Esophagus squamous epithelium (tissue), 5 donors: ENCODE data around the gene PDHX. TPM values are rescaled to one million over a fixed set of nuclear protein-coding genes. Genes with fewer than 3 reads are reported as not detected.

Source experiments
- DNase-seq: peaks from one replicate; lab custom pipeline; 2025; lab: John Stamatoyannopoulos, UW
- H3K27ac ChIP-seq, 4 donors: fragments of 200-600 bp; sonication (generic); one replicate each; pipeline ENCODE4 v1.5.1; 2016 to 2019; ENCODE audit warnings: mild to moderate bottlenecking in 1 of 4
- H3K27me3 ChIP-seq, 4 donors: fragments of 200-600 bp; sonication (generic); 1 replicate in 3 of 4; 2 replicates in 1 of 4; pipeline versions ENCODE4 v1.5.1 to v1.6.0; 2017 to 2021; ENCODE audit warnings: antibody characterized with exemption in 1 of 4
- H3K36me3 ChIP-seq, 3 donors: fragments of 200-600 bp; sonication (generic); one replicate each; pipeline ENCODE4 v1.5.1; 2016 to 2019
- H3K4me1 ChIP-seq, 3 donors: fragments of 200-600 bp; sonication (generic); one replicate each; pipeline ENCODE4 v1.5.1; 2017 to 2019
- H3K4me3 ChIP-seq, 4 donors: fragments of 200-600 bp; sonication (generic); 1 replicate in 3 of 4; 2 replicates in 1 of 4; pipeline ENCODE4 v1.5.1; 2016 to 2019; ENCODE audit warnings: mild to moderate bottlenecking in 2 of 4, moderate library complexity in 1 of 4
- H3K9me3 ChIP-seq, 3 donors: fragments of 200-600 bp; sonication (generic); one replicate each; pipeline ENCODE4 v1.5.1; 2016 to 2019
- CTCF ChIP-seq, 6 experiments: fragments of 450-650 bp in 4 of 6; fragments of 200-600 bp in 2 of 6; sonication (generic) in 2 of 6; IDR thresholded peaks; one replicate each; pipeline ENCODE4 v1.5.1; 2016 to 2019; ENCODE audit warnings: antibody characterized with exemption in 6 of 6, mild to moderate bottlenecking in 4 of 6, moderate library complexity in 4 of 6
- POLR2A ChIP-seq, 4 donors: fragments of 450-650 bp; IDR thresholded peaks; one replicate each; pipeline ENCODE4 v1.6.1; 2017; ENCODE audit warnings: antibody characterized with exemption in 4 of 4, mild to moderate bottlenecking in 4 of 4, moderate library complexity in 3 of 4
- WGBS, 2 donors: methylation state at CpG; one replicate each; pipeline ENCODE4 v1.1.5; 2018; 5-methylcytosine and 5-hydroxymethylcytosine counted together
- intact Hi-C: fragments of 100-400 bp; cut with DNase I; formaldehyde crosslinking; loops from one replicate; pipeline ENCODE4 v1.15.0; 2022
- total RNA-seq, 4 donors: library from RNA; depleted of rRNA; stranded (reverse); fragments of >200 nt; gene quantifications; one replicate each; pipeline ENCODE4 v1.1.0, GENCODE V29; 2016
- donor health status: DM: yes; HTN: yes; CAD: no.

The PDHX gene
- total RNA-seq, 4 donors from 2014 or later, result 14.1 to 29.9 (median 25.7) TPM

GRCh38 chr11:34898474-34898873 lies 17.9 kb upstream of the PDHX start:
- Histone ChIP-seq H3K27me3 (no peaks in the 10 kb centered on the region), H3K9me3 (peaks cover 0 to 25% (median 22%) of the 10 kb centered on the region in 3 donors), H3K4me3 (no peak overlapping the region), H3K36me3 (peaks cover 0 to 11% (median 0%) of the 10 kb centered on the region in 3 donors), H3K4me1 (peaks cover 0 to 7% (median 0%) of the 10 kb centered on the region in 3 donors), H3K27ac (no peak overlapping the region)
- no peak for DNase-seq
- intact Hi-C loops, result no loop called here
- WGBS, 2 donors, result 91 to 94% methylated on average over 5 to 7 of the region's 10 CpGs
- TF ChIP-seq CTCF (IDR thresholded peaks at IDR 0.05) (no peak), POLR2A (IDR thresholded peaks at IDR 0.05) (no peak)

GRCh38 chr11:34899633-34900016 lies 16.8 kb upstream of the PDHX start:
- intact Hi-C loops, result no loop called here
- WGBS, 2 donors, result 92% methylated on average over 5 of the region's 5 CpGs
- Histone ChIP-seq H3K4me3 (no peak overlapping the region), H3K9me3 (peaks cover 0 to 25% (median 22%) of the 10 kb centered on the region in 3 donors), H3K27me3 (no peaks in the 10 kb centered on the region), H3K36me3 (peaks cover 0 to 11% (median 0%) of the 10 kb centered on the region in 3 donors), H3K27ac (no peak overlapping the region), H3K4me1 (peaks cover 0 to 7% (median 0%) of the 10 kb centered on the region in 3 donors)
- TF ChIP-seq POLR2A (IDR thresholded peaks at IDR 0.05) (no peak), CTCF (IDR thresholded peaks at IDR 0.05) (no peak)
- no peak for DNase-seq

- WGBS, 2 donors, result 82 to 96% methylated on average over 3 of the region's 3 CpGs
- TF ChIP-seq POLR2A (IDR thresholded peaks at IDR 0.05) (no peak), CTCF (IDR thresholded peaks at IDR 0.05) (no peak)
- DNase-seq, result no peak
- Histone ChIP-seq H3K4me1 (no peaks in the 10 kb centered on the region), H3K27me3 (no peaks in the 10 kb centered on the region), H3K9me3 (peaks cover 0 to 19% (median 18%) of the 10 kb centered on the region in 3 donors), H3K36me3 (peaks cover 0 to 11% (median 0%) of the 10 kb centered on the region in 3 donors), H3K4me3 (no peak overlapping the region), H3K27ac (no peak overlapping the region)
- intact Hi-C loops, result no loop called here
Measured at GRCh38 chr11:34904421-34904955, 11.9 kb upstream of the PDHX start.

- 82 to 94% methylated on average over 7 of the region's 7 CpGs for WGBS, 2 donors
- H3K4me1 ChIP-seq, result peaks cover 0 to 9% (median 0%) of the 10 kb centered on the region in 3 donors
Measured at GRCh38 chr11:34905666-34906065, 10.8 kb upstream of the PDHX start.

More at GRCh38 chr11:34905666-34906065, 10.8 kb upstream of the PDHX start:
- no peaks in the 10 kb centered on the region for H3K27me3 ChIP-seq
- no peak overlapping the region for H3K4me3 ChIP-seq
- TF ChIP-seq CTCF (IDR thresholded peaks at IDR 0.05), result no peak
- TF ChIP-seq POLR2A (IDR thresholded peaks at IDR 0.05), result no peak
- no peak for DNase-seq
- H3K27ac ChIP-seq, result no peak overlapping the region
- intact Hi-C loops, result no loop called here
- H3K36me3 ChIP-seq, result peaks cover 0 to 11% (median 0%) of the 10 kb centered on the region in 3 donors
- peaks cover 0 to 7% (median 6%) of the 10 kb centered on the region in 3 donors for H3K9me3 ChIP-seq
